ENCODE results near the gene SPINDOC.
A peak's percentile ranks its signal among the peaks of the same experiment; 100 is the strongest.
"Not testable (repeated sequence)": the region's sequence is repeated elsewhere in the genome, so short reads cannot be mapped to it uniquely, and the experiment has no call there.

Gene SPINDOC

GRCh38 chr11:63791495-63792167, 21.6 kb upstream of the SPINDOC start:
- no peak for FAIRE-seq

DNA sequence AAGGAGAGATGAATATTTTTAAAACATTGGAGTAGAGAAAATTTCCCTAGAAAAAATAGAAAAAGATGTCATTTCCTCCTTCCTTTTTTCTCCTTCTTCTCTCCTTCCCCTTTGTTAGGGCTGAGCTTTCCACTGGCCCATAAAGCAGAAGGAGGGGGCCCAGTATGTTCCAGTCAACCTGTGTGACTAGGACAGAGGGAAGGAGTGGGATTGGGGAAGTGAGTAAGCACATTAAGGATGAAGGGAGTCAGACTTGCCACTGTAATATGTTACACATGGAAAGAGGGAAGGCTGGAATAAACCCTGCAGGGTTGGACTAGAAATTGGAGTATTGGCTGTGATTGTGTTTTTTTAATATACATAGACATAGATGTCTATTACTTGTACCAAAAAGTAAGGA, 20.1 kb upstream of the SPINDOC start:
- no peak for FAIRE-seq

DNA sequence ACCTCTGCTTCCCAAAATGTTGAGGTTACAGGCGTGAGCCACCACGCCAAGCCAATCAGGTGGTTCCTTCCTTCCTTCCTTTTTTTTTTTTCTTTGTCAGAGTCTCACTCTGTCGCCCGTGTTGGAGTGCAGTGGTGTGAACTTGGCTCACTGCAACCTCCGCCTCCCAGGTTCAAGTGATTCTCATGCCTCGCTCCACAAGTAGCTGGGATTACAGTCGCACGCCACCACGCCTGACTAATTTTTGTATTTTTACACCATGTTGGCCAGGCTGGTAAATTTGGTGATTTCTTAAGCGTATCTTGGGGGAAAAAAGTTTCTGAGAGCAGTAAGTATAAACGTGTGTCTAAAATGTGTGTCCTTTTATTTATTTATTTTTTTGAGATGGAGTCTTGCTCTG, 18.2 kb upstream of the SPINDOC start:
- FAIRE-seq, result no peak

DNA sequence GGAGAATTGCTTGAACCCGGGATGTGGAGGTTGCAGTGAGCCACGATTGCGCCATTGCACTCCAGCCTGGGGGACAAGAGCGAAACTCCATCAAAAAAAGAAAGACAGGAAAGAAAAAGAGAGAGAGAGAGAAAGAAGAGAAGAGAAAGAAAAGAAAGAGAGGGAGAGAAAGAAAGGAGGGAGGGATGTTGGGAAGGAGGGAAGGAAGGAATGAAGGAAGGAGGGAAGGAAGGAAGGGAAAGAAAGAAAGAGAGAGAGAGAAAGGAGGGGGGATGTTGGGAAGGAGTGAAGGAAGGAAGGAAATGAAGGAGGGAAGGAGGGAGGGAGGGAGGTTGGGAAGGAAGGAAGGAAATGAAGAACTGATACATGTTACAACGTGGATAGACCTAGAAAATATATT, 12.3 kb upstream of the SPINDOC start:
- FAIRE-seq, result no peak

- peak; percentile 98 for FAIRE-seq
These were observed 10.4 kb upstream of the SPINDOC start for GRCh38 chr11:63802637-63803414.

GRCh38 chr11:63804259-63804658, 9.0 kb upstream of the SPINDOC start:
- FAIRE-seq, result no peak

DNA sequence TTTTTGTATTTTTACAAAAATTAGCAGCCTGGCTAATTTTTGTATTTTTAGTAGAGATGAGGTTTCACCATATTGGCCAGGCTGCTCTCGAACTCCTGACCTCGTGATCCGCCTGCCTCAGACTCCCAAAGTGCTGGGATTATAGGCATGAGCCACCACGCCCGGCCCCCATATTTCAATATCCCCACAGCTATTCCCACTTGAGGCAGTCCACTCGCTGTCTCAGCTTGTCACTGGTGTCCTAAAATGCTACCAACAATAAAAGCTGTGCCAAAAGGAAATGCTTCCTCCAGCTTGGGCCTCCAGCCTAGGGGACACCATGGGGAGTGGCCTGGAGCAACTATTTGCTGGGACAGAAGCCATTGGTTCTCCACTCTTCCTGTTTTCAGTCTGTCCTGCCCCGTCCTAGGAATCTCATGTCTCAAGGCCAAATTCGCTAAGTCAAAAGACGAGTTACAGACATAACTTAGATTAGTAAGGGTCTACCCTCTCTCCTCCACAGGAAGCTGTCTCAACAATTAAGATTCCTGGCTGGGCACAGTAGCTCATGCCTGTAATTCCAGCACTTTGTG, 7.3 kb upstream of the SPINDOC start:
- FAIRE-seq, result no peak

- FAIRE-seq, result not testable (repeated sequence)
These were observed 2.9 kb upstream of the SPINDOC start for GRCh38 chr11:63810383-63810782.

GRCh38 chr11:63811522-63811921, 1.7 kb upstream of the SPINDOC start:
- no peak for FAIRE-seq

DNA sequence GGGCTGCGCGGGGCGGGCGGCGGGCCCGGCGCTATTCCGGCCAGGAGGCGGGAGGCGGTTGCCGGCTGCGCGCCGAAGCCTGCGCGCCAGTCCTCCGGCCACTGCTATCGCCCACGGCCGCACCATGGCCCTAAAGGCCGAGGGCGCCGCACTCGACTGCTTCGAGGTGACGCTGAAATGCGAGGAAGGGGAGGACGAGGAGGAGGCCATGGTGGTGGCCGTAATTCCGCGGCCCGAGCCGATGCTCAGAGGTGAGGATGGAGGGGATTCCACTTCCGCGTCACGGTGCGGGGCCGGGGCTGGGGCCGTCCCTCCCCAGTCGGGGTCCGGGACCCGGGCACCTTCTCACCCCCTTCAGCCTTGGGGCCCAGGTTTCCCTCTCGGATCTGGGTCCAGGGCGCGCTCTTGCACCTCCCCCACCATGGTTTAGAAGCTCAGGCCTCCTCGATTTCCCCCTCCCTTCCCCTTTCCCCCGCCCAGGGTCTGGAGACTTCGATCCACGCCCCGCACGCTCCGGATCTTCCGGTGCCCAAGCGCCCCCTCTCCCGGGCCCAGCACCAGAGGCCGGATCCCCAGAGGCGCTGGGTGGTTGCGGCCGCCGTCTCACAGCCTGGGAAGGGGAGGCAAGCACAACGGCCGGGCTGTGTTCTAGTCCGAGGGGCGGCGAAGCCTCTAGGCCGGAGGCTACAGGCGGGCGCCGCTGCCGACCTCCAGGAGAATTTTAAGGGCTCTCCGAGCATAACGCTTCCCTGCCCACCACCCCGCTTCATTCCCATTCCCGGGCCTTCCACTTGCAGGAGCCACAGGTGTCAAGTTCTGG, 517 bp downstream of the SPINDOC start:
- FAIRE-seq, result no peak

DNA sequence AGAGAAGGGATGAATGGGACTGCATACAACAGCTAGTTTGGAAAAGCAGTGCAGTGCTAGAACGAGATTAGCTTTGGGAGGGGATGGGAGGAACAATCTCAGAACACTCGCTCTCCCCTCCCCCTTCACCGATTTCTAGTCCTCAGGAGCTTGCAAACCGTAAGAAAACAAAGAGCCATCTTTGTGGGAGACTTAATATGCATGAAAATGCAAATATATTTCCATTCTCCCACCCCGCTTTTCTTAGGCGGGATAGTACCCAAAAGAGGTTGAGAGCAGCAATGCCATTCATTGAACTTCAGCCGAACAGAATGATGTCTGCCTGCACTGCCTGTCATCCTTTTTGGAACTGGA, 1.1 kb downstream of the SPINDOC start:
- no peak for FAIRE-seq

GRCh38 chr11:63816166-63816565, 2.9 kb downstream of the SPINDOC start:
- FAIRE-seq, result no peak

- FAIRE-seq, result no peak
These were observed 3.5 kb downstream of the SPINDOC start for GRCh38 chr11:63816732-63817131.

GRCh38 chr11:63817758-63818498, 4.7 kb downstream of the SPINDOC start:
- no peak for FAIRE-seq

GRCh38 chr11:63818609-63819008, 5.4 kb downstream of the SPINDOC start:
- FAIRE-seq, result no peak

GRCh38 chr11:63821411-63821810, 8.2 kb downstream of the SPINDOC start:
- no peak for FAIRE-seq

DNA sequence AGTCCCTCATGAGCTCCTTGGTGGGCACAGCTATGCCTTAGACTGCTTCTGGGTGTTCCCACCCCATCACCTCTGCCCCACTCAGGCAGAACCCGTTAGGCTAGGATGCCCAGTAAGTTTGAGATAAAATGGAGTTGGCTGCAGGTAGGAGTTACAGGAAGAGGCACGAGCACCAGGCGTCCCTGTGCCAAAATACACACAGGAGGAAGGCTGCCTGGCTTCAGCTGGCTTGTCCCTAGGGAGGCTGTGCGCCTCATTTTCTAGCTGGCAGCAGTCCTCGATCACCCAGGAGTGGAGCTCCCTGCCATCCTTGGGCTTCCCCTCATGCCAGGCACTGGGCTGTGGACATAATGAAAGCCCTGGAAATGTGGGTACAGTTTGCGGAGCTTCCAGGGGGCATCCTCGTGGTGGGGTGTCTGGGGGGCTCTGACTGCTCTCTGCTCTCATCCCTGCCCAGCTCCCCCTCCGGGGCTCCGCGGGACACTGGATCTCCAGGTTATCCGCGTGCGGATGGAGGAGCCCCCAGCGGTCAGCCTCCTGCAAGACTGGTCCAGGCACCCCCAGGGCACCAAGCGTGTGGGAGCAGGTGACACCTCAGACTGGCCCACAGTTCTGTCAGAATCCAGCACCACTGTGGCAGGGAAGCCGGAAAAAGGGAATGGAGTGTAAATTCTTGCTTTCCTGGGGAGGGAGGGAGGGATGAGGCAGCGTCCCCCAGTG, 13.4 kb downstream of the SPINDOC start:
- FAIRE-seq, result no peak

GRCh38 chr11:63829823-63830489, 16.7 kb downstream of the SPINDOC start:
- FAIRE-seq, result peak; percentile 73

- FAIRE-seq, result no peak
These were observed 18.1 kb downstream of the SPINDOC start for GRCh38 chr11:63831326-63831725.

GRCh38 chr11:63832336-63832735, 19.1 kb downstream of the SPINDOC start:
- FAIRE-seq, result no peak

GRCh38 chr11:63833048-63833447, 19.8 kb downstream of the SPINDOC start:
- FAIRE-seq, result no peak

All from G401.6 (cell line).